Activated T-cell treated with anti-CD3 and anti-CD28 coated beads for 1 hour (primary cell): Measurements from ENCODE around the gene ARL15.
"Not testable (repeated sequence)": the region's sequence is repeated elsewhere in the genome, so short reads cannot be mapped to it uniquely, and the experiment has no call there.

ENCODE experiments used
- DNase-seq: peaks from one replicate; pipeline ENCODE4 v3.0.0-alpha.2; 2020; ENCODE audit warnings: low read depth

The ARL15 gene

DNA sequence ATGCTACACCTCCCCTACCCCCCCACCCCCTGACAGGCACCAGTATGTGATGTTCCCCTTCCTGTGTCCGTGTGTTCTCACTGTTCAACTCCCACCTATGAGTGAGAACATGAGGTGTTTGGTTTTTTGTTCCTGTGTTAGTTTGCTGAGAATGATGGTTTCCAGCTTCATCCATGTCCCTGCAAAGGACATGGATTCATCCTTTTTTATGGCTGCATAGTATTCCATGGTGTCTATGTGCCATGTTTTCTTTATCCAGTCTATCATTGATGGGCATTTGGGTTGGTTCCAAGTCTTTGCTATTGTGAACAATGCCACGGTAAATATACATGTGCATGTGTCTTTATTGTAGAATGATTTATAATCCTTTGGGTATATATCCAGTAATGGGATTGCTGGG, 328.1 kb downstream of the ARL15 start:
- DNase-seq: not testable (repeated sequence)

DNA sequence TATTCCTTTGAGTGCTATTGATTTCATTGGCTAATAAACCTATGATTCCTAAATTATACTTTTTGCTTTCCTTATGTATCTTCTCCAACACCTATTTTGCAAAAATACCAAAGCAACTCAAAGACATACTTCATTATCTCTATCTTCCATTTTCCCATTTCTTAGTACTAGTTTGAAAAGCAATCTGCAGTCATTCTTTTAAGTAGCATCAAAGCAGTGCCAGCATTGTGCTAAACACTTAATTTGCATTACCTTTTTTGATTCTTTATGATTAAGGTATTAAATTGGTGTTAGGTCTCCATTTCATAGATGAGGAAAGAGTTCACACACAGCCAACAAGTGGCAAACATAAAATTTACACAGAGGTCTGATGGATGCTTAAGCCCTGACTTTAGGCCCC, 330.3 kb downstream of the ARL15 start:
- DNase-seq: no peak

- no peak for DNase-seq
These were observed 336.4 kb downstream of the ARL15 start for GRCh38 chr5:53974021-53974420.

GRCh38 chr5:53972314-53972713, 338.1 kb downstream of the ARL15 start:
- no peak for DNase-seq

- no peak for DNase-seq
These were observed 338.8 kb downstream of the ARL15 start for GRCh38 chr5:53971551-53971950.

GRCh38 chr5:53971131-53971530, 339.2 kb downstream of the ARL15 start:
- no peak for DNase-seq

GRCh38 chr5:53970475-53970874, 339.9 kb downstream of the ARL15 start:
- DNase-seq: no peak

DNA sequence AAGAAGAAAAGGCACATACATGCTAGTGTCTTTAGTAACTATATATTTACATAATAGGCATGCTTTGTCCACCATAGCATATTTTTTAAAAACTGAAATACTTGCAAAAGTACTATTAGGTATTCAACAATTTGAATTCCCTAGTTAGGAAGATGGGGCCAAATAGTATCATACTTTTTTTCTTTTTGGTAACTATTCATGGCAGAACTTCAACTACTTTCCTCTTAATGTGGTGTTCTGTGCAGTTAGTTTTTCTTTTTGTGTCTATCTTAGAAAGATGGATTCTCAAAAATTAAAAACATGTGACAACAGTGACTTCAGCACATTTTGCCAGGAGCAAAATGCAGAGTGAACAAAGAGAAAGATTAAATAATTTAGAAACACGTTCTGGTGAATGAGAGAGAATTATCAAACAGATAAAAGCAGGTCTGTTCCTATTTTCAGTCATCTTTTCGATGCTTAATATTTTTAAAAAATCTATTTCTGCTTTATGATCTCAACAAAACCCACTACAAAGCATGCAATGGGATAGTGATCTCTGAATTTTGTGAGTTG, 341.1 kb downstream of the ARL15 start:
- no peak for DNase-seq

GRCh38 chr5:53965459-53965858, 344.9 kb downstream of the ARL15 start:
- no peak for DNase-seq

DNA sequence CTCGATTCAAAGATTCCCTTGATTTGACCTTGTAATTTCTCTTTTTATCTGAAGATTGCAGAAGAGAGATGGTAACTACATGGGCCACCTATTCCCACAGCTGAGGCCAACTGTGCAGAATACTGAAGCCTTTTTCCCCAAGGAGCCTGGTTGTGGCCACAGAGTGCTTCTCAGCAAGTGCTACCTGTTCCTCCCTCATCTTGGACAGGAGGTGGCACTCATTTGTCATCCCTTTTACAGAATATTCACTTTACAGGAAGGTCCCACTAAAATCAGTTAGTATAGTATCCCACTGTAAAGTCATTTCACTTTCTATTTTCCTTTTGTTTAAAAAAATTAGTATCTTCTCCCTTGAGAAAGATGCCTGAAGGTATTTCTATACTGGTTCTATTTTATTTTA, 346.4 kb downstream of the ARL15 start:
- DNase-seq: no peak

DNA sequence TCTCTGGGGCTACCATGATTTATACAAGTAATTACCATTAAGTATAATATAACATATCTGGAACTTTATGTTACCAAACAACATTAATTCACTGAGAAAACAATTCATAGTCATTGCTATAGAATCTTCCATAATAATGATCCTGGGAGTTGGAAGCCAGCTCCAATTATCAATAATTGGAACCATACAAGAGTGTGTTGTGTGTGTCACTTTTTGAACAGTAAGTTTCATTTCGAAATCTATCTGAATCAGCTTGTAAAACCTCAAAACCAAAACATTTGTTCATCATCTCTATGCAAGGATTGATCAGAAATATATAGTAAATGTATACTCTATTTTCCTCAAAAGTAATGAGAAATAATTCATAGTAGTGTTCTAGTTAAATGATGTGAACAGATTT, 348.1 kb downstream of the ARL15 start:
- DNase-seq: no peak

DNA sequence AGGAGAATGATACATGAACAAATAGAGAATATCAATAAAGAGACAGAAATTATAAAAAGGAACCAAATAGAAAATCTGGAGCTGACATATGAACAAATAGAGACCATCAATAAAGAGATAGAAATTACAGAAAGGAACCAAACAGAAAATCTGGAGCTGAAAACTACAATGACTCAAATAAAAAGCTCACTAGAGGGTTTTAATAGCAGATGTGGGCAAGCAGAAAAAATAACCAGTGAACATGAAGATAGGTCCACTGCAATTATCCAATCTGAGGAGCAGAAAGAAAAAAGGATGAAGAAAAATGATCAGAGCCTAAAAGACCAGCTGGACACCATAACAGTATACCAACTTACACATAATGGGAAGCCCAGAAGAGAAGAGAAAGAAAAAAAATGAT, 353.7 kb downstream of the ARL15 start:
- no peak for DNase-seq

- DNase-seq: no peak
These were observed 354.2 kb downstream of the ARL15 start for GRCh38 chr5:53956196-53956595.

DNA sequence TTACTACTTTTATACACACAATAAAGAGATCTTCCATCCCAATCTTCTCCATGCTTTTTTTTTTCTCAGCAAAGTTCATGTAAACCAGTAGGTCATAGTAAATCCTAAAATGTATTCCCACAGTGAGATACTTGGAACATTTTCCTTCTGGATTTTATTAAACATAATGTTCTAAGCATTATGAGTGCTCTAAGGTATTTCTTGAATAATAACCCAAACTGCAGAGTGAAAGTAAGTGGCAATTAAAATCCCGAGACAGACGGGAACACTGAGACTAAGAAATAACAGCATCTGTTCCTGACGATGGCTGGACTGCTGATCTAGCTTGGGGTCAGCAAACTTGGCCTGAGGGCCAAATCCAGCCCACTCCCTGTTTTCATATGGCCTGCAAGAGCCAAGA, 359.8 kb downstream of the ARL15 start:
- DNase-seq: no peak

DNA sequence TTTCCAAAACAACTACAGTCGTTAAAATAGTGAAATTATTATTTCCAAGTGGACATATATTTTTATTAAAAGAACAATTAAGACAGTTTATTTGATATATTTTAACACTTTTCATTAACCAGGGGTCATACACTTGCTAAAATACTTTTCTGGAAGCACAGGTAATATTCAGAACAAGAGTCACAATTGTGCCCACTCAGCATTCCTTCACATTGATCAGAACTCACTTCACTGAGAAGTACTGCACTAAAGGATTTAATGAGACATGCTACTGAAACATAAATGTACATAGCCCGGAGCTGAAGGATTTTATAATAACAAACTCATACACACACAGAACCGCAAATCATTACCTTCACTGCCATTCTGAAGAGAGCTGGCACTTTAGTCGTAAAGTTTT, 361.8 kb downstream of the ARL15 start:
- DNase-seq: no peak

DNA sequence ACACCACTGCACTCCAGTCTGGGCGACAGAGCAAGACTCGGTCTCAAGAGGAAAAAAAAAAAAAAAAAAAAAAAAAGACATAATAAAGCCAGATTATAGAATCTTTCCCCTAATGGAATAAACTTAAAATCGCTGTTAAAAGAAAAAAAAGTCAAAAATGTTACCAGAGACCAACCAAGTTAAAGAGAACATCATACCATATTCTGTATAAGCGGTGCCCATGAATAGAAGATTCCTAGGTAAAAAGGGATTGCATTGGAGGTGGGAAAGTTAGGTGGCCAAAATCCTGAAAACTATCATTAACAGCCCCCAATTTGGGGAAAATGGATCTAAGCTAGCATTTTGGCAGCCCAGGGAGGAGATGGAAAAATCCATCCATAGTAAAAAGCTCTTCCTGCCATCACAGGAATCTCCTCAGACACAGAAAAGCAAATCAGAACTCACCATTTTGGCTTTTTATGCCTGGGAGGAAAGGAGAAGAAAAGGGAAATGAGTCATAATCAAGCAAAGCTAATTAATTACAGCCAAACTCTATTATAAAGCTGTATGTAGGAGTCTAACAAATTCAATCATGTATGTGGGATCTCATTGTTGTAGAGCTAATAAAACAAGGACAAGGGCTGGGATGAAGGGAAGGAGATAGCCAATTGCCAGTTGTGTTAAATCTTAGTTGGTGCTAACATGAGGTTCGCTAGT, 363.8 kb downstream of the ARL15 start:
- DNase-seq: no peak

- no peak for DNase-seq
These were observed 365.4 kb downstream of the ARL15 start for GRCh38 chr5:53944981-53945380.

DNA sequence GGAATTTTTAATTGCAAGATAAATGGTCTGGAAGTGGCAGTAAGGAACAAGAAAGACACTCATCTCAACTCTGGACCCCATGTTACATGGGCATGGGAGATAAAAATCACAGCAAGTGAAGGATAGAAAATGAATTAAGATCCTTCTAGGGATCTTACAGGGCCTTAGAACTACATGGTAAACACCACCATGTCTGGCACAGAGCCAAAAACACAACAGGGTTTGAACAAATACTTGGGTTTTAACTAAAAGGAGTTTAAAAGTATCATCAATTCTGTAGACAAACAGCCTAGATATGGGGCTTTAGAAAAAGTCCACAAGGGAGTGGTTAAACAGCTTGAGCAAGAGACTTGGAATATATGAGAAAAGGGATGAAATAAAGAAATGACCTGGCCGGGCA, 366.4 kb downstream of the ARL15 start:
- no peak for DNase-seq

- DNase-seq: no peak
These were observed 367.6 kb downstream of the ARL15 start for GRCh38 chr5:53942724-53943123.

DNA sequence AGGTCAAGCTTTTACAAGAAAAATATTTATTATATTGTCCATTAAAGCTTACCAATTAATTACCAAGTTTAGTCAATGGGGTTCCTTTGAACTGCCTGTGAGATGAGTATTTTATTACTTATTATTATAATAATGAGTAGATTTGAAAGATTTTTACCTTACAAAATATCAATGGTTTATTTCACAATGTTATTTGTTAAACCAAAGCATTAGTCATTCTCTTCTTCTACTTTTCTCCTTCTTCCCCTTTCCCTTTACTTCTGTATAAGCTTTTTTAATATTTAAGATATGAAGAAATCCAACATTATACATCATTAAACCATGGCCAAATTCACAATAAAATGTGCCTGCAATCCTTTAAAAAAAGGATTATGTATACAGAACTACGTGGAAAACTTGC, 369.5 kb downstream of the ARL15 start:
- DNase-seq: no peak

DNA sequence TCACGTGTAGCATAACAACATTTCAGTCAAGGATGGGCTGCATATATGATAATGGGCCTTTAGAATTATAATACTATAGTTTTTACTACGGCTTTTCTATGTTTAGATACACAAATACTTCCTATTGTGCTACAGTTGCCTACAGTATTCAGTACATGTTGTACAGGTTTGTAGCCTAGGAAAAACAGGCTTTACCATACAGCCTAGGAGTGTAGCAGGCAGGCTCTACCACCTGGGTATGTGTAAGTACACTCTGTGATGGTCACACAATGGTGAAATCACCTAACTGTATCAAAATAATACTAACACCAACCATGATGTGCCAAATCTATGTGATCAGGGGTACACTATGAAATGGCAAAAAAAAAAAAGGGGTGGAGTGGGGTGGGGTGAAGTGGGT, 372.9 kb downstream of the ARL15 start:
- DNase-seq: no peak

- DNase-seq: no peak
These were observed 373.7 kb downstream of the ARL15 start for GRCh38 chr5:53936481-53937352.

DNA sequence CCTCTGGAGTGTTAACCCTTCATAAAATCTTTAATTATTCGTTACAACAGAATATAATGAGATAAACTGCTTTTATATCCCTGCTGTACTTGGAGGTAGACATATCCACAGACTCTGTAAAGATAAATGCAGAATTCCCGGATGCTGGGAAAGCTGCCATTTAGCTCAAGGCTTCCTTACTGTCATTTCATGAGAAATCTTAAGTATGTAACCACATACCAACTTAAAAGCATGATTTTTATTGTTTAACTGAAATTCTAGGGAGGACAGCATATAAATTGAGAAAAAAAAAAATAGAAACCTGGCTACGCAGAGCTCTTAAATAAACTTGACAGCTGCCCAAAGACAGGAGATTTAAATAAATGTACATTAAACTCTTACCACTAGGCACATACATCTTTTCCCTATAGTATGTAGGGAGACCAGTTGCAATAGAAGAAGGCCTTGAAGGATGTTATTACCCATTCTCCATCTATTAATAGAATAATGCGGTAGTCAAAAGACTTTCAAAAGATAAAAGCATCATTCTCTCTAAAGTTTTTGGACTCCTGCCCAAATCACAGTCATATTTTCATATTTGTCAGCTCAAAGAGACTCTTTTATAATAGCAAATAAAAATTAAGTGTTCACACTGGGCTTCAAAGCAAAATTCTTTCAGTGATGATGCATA, 376.1 kb downstream of the ARL15 start:
- DNase-seq: no peak
